NCI-H2227 (cell line): ENCODE results near the gene CLDN8.

Experiments used
- DNase-seq: peaks from one replicate; lab custom pipeline; 2025; ENCODE audit not compliant: unreplicated experiment; lab: John Stamatoyannopoulos, UW

The CLDN8 gene

DNA sequence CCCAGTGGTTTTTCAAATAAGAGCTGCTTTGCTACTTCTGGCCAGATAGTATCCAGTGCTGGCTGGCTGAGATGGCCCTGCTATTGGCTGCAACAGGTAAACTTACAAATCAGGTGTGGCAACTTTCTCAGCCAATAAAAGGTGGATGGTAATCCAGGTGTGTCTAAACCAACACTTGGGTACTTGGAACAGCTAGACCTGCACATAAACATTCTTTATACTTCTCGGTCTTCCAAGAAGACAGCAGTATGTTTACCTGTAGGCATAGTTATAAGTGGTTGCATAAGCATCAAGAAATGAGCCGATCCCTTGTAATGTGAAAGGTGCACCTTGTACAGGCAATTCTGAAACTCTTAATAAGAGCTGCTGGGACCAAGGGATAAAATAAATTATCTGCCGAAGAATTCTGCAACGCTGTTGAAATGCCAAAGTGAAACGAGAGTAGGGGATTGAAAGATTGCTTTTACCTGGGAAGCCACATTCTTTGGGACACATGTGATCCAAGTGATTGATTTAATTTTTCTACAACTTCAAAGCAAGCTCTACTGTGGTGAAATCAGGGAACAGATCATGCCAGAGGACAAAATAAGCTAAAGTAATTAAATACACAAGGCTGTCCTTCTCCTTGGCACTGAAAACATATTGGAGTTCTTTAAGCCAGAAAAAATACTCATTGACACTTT is at the start of gene CLDN8:
TSS of gene CLDN8 (minus strand) at position 57 of the 683 bp plus-strand sequence. CDS start 172 bp downstream, outside the sequence.
- DNase-seq, result no peak

DNA sequence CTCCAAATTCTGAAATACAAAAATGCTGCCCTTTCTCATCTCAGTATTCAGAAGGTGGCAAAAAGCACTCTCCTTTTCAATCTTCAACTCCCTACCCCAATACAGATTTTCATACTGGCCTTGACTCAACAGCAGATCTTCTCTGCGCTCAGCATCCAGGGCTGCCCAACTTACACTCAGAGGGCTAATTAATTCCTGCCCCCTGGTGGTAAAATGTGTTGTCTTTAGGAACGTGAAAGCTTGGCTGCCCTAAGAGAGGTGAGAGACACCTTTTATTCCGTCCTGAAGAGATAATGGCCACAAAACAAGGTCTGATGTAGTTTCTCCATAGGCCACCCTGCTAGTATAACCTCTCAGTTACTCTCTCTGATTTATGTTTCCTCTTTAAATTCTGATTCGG is 41.9 kb upstream of the CLDN8 start:
- DNase-seq, result no peak

DNA sequence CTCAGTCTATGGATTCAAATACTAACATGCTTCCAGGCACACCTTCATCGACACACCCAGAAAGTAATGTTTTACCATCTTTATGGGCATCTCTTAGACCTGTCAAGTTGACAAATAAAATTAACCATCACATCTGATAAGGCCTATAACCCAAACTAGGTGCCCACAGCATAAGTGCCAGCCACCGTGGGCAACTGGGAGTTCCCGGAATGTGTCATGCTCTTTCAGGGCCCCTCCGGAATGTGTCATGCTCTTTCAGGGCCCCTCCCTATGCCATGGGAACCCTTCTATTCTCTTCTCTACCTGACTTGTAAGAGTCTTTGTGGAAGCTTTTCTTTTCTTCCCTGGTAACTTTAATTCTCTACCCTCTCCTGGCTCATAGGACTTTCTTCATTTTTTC is 40.2 kb upstream of the CLDN8 start:
- no peak for DNase-seq

DNA sequence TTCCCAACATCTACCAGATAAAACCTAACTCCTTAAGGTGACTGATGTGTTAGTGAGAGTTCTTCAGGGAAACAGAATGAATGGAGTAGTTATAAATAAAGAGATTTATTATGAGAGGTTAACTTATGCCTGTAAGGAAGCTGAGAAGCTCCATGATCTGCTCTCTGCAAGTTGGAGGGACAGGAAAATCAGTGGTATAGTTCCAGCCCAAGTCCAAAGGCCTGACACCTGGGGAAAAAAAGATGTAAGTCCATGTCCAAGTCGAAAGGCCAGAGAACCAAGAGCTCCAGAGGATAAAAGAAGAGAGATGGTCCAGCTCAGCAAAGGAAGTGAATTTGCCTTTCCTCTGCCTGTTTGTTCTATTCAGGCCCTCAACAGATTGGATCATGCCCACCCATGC is 39.8 kb upstream of the CLDN8 start:
- DNase-seq, result no peak

DNA sequence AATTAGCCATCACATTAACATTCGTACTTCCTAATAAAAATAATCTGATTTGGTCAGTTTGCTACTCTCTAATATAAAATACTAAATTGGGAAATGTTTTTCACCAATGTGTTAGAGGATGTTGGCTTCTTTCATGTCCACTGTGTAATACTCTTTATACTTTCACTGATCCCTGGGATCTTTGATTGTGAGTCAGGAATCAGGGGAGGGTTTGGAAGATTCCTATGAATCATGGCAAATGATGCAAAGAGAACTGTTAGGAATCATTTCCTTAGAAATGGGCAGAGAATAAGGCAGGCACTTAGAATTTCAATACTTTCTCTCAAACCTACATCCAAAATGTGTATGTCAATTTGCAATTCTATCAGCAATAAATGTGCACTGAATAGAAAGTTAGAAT is 35.9 kb upstream of the CLDN8 start:
- no peak for DNase-seq

DNA sequence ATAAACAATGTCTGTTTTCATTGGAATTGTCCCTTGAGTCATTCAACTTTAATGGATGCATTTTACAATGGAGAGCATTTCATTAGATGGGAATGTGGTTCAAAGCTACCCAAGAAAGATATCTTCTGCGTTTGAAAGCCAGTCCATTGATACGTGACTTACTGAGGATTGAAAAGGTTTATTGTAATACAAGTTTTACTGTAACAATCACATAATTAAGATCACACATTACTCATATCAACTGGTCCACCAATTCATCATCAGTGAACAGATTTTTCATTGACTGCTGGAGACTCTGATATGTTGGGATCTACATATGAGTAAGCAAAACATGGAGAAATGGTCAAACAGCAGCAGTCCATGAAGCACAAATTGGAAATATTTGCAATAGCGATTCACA is 34.0 kb upstream of the CLDN8 start:
- no peak for DNase-seq

DNA sequence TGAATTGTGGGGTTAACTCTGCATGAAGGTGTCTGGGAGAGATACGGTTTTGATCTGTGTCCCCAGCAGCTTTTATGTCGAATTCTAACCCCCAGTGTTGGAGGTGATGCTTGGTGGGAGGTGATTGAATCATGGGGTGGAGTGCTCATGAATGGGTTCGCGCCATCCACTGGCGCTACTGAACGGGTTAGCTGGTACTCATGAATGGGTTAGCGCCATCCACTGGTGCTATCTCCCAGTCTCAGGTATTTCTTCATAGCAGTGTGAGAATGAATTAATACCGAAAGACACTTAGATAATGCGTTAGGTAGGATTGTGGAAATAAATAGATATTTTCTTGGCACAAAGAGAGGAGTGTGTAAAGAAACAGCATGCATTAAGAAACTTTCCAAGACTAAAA is 32.9 kb upstream of the CLDN8 start:
- DNase-seq, result no peak

DNA sequence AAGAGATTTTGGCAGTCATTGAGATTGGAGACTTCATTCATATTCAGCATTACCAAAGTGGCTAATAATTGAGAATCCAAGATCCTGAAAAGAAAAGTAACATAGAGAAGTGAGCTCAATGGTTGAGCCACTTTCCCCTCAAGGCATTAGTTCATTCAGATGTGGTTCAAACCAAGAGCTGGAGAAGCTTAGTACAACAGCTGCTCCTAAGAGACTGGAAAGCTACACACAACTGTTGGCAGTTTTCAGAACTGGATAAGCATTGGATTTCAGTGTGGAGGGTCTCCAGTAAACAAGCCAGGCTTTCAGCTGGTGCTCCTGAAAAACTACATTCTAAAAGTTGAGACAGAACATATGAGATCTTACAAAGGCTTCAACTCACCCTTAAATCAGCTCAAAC is 29.2 kb upstream of the CLDN8 start:
- no peak for DNase-seq

DNA sequence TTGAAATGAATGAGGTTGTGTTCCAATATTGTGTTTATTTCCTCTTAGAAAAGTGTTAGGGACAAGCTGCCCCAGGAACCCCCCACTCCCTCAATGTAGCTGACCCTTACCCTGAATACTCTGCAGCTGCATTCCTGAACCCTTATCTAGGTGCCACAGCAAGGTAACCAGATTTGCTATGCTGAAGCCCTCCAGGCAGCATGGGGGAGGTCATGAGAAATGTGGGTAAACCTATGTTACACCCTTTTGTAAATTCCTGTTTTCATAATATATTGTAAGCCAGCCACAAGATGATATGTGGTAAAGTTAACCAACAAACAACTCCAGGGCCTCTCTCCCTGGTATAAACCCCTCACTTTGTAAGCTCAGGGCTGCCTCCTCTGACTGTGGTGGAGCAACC is 27.8 kb upstream of the CLDN8 start:
- no peak for DNase-seq

DNA sequence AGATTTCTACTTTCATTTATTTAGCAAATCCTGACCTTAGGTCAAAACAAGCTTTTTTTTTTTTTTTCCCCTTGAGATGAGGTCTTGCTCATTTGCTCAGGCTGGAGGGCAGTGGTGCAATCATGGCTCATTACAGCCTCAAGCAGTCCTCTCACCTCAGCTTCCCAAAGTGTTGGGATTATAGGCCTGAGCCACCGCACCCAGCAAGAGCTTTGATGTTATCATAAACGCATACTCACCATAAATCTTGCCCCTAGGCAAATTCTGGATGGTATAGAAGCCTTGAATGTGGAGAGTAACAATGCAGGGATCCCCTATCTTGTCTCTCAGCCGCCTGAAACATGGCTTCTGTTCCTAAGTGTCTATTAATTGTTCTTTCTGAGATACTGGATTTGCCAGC is 24.8 kb upstream of the CLDN8 start:
- DNase-seq, result no peak

DNA sequence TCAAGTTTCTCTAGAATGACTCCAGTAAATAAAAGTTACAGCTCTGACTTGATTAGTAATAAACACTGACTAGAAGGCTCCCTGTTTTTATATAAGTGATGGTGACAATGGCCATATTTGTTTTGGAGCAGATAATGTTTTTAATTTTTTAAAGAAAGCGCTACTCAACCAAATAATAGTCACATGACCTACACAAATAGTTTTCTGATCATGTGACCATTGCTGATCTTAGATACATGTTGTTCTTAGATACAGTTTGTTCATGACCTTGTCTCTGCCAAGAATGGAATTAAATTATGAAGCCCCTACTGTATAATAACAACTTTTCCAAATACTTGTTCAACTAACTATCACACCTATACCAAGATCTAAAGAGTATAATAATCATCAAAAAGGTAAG is 22.3 kb upstream of the CLDN8 start:
- DNase-seq, result no peak

DNA sequence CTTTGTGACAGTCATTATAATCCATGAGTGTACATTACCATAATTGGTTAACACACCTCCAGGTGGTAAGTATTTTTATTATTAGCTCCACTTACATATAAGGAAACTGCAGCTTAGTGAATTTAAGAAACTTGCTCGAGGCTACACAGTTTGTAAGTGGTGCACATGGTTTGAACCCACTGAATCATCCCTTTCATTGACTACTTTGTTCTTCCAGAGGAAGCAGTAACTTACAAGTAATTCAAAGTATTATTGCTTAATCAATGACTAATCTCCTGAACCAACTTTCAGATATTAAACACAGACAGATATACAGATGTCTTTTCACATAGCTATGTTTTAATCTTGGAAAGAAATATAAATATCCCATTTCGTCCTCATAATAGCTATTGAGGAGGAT is 18.7 kb upstream of the CLDN8 start:
- DNase-seq, result no peak

DNA sequence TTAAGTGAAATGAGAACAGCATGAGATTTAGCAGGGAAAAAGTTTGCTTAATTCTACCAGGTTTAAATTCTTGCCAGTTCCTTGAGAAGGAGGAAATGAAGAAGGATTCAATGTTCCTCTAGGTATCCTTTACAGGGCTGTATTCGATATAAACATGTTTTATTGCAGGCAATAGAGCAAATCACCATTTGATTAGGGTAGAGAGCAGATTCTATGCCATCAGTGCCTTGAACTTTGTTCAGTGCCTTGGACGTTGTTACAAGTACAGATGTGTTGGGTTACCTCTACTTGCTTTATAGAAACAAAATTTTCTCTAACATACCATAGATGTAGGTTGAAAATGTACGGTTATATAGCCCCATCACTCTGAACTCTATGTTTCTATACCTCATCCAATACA is 18.2 kb upstream of the CLDN8 start:
- DNase-seq, result no peak

DNA sequence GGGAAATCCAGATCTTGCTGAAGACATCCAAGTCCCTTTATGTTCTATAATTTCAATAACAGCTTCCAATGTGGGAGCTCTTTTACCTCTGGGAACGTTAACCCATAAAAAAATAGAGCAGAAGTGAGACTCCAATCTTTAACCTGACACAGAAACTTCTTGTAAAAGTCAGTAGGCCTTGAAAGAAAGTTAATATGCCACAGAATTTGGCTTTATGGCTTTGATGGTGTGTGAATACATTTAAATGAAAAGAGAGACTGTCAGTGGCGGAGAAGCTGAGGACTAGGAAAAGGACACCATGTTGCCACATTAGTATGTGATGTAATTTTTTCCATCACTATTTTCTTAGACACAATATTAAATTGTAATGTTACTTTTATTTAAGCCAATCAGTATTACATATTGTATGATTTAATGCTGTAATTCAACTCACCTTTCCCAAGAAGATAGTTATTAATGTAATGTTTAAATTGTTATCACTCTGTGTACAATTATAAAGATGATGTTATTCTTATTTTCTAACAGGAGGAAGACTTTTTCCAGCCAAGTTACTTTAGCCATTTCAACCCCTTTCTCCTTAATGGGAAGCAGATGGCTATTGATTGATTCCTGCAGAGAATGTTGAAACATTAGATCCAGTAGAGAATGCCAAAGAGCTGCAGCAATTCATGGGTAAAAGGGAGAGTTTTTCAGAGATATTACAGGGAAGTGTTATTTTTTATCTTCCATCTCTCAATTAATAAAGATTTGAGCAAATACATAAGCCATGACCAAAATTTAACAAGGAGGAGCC is 17.5 kb upstream of the CLDN8 start:
- DNase-seq, result no peak

DNA sequence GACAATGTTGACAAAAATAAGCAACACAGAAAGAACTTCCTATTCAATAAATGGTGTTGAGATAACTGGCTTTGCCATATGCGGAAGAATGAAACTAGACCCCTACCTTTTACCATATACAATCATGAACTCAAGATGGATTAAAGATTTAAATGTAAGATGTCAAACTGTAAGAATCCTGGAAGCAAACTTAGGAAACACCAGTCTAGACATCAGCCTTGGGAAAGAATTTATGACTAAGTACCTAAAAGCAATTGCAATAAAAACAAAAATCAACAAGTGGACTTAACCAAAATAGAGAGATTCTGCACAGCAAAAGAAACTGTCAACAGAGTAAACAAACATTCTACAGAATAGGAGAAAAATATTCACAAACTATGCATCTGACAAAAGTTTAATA is 16.1 kb upstream of the CLDN8 start:
- no peak for DNase-seq

DNA sequence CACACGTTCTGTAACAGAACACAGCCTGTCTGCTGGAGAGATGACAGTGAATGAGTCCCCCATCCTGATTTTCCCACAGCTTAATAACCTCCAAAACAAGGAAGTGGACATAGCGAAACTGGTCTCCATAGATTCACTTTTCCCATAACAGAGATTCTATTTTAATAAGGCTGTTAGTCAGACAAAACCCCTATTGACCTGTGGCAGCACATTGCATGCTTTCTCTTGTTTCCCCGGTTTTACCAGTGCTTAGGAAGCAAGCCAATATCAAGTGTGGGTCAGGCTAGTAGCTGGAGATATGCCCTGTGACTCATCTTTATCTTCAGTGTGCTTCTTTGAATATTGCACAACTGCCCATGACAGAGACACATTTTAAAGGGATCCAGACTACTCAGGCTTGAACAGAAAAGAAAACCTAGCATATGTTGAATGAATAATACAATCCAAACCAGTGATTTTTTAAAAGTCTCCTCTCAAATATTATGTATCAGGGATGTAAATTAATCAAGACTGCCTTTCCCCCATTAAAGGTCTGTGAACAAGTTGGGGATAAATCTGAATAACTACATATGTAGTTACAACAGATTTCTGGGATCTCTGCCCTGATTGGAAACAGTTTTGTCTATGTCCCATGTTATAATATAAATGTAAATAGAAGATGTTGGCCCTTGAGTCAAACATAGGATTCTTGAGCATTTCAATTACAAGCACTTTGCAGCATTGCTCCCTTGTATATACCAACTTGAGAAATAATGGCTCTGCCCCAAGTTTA is 11.9 kb upstream of the CLDN8 start:
- DNase-seq, result no peak

DNA sequence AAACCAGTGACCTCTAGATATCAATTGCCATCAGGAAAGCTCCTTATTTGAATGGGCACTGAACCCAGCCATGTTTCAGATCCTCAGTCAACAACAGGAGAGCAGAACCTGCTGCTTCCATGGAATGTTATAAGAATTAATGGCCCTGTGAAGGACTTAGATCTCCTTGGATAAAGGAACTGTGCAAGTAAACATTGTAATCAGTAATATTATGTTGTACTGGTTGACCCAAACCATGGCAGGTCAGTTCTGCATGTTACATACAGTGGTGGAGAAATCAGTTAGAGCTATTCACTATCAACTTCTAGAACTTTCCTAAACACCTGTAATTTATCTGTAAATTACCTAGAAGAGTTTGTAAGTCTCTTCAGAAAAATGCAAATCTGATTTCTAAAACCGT is 11.2 kb upstream of the CLDN8 start:
- no peak for DNase-seq

DNA sequence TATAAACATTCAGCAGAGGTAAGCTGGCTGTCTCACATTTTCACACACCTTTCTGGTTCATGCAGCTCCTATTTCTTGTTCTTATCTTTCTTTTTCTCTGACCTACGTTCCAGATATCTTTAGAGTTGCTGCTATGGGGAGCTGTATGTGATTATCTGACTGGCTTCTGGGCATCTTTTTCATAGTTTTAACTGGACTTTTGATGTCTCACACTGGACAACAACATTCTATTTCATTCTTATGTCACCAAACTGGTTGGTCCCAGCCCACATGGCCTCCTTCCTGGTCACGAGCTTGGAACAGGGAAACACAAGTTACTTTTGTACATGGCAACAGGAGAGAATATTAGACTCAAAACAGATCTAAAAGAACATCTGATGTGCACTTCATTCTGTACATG is 7.7 kb upstream of the CLDN8 start:
- no peak for DNase-seq

DNA sequence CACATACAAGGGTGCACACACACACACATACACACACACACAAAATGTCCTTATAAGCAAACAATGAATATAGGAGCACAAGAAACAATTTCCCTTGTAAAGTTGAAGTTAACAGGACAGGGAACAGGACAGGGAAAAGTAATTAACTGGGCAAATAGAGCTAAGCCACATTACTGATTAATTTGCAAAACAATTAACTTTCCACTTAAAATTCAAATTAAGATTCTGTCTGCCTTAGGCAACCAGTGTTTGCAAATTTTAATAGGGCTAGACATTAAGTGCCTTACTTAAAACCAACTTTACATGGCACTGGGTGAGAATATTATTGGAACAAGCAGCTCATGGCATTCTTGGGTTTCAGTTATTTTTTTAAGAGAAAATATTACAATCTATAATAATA is 6.8 kb upstream of the CLDN8 start:
- DNase-seq, result no peak

DNA sequence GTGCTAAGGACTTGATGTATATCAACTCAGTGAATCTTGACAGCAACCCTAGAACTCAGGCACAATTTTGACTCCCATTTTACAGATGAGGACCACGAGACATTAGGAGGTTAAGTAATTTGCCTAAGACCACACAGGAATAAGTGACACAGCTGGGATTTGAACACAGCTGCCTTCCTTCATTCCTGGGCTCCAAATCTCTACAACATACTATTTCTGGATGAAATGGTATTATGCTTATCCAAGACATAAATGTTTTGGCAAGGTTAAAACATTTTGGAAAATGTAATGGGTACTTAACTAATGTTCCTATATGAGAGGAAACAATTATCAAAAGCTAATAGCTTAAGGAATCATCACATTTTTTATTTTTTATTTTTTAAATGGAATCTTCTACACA is 4.8 kb downstream of the CLDN8 start:
- DNase-seq, result no peak

DNA sequence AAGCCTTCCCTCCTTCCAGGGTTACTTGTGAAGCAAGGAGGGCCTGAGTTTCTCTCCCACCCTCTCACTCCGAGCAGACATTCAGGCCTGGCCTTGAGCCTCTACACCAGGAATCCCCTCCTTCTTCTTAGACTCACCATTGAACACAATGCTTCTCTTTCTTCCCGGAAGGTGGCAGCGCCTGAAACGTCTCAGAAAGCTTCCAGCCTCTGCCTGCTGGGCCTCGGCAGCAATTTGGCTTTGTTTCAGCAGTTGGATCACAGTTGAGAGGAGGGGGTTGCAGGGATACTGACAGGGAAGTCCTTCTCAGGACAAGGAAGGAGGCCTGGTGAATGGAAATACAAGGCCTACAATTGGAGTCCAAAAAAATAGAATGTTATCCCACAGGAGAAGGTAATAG is 6.3 kb downstream of the CLDN8 start:
- DNase-seq, result no peak

DNA sequence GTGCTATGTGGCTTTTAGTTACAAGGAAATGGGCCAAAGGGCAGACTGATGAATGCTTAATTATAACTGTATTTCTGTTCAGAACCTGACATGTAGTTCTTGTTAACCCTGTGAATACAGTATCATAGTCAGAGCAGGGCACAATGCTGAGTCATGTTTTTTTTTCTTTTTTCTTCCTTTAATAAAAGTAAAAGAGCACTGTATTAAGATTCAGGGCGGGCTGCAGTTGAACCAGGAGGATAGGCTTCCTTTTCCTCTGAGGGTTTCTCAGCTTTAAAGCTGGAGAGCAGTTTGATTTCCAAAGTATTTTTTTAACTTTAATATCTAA is 8.7 kb downstream of the CLDN8 start:
- DNase-seq, result no peak
